H9 (cell line): ENCODE measurements around the gene TEAD1. TPM values are rescaled to one million over a fixed set of nuclear protein-coding genes. Genes with fewer than 3 reads are reported as not detected.

Experiments used
- DNase-seq: peaks from one replicate; pipeline ENCODE4 v3.0.0-alpha.2; 2017
- H2AFZ ChIP-seq: one replicate; pipeline ENCODE4 v1.6.1; 2013; ENCODE audit warnings: mild to moderate bottlenecking, low read length, control low read depth, moderate library complexity
- H2AK5ac ChIP-seq: 2 replicates; pipeline ENCODE4 v1.6.1; 2013; ENCODE audit warnings: low read length, control low read depth, mixed read lengths; ENCODE audit not compliant: insufficient read length
- H2BK120ac ChIP-seq: one replicate; pipeline ENCODE4 v1.6.1; 2013; ENCODE audit warnings: low read depth, mild to moderate bottlenecking, low read length, control low read depth, inconsistent platforms; ENCODE audit not compliant: poor library complexity, severe bottlenecking
- H2BK12ac ChIP-seq: 2 replicates; pipeline ENCODE4 v1.6.1; 2013; ENCODE audit warnings: low read length, control low read depth, mixed read lengths, low read depth; ENCODE audit not compliant: insufficient read length
- H2BK15ac ChIP-seq: 2 replicates; pipeline ENCODE4 v1.6.1; 2013; ENCODE audit warnings: low read depth, low read length, control low read depth
- H2BK20ac ChIP-seq: one replicate; pipeline ENCODE4 v1.6.1; 2013; ENCODE audit warnings: low read depth, mild to moderate bottlenecking, low read length, control low read depth, inconsistent platforms; ENCODE audit not compliant: poor library complexity, severe bottlenecking
- H2BK5ac ChIP-seq: 2 replicates; pipeline ENCODE4 v1.6.1; 2013; ENCODE audit warnings: low read length, control low read depth, mixed read lengths; ENCODE audit not compliant: insufficient read length
- H3K14ac ChIP-seq: 2 replicates; pipeline ENCODE4 v1.6.1; 2013; ENCODE audit warnings: low read length, control low read depth; ENCODE audit not compliant: insufficient read depth
- H3K18ac ChIP-seq: 2 replicates; pipeline ENCODE4 v1.6.1; 2013; ENCODE audit warnings: low read depth, mild to moderate bottlenecking, mixed read lengths, low read length, control low read depth; ENCODE audit not compliant: insufficient read length
- H3K23ac ChIP-seq: 2 replicates; pipeline ENCODE4 v1.6.1; 2013; ENCODE audit warnings: low read length, control low read depth, mixed read lengths, low read depth; ENCODE audit not compliant: insufficient read length
- H3K23me2 ChIP-seq: 2 replicates; pipeline ENCODE4 v1.6.1; 2013; ENCODE audit warnings: low read depth, mild to moderate bottlenecking, mixed read lengths, low read length, control low read depth; ENCODE audit not compliant: insufficient read length, poor library complexity, severe bottlenecking
- H3K27ac ChIP-seq: 2 replicates; pipeline ENCODE4 v1.5.1; 2013; ENCODE audit warnings: low read length, control low read depth, mixed read lengths, low read depth; ENCODE audit not compliant: insufficient read length
- H3K27me3 ChIP-seq: 2 replicates; pipeline ENCODE4 v1.6.1; 2013; ENCODE audit warnings: low read length, control low read depth, inconsistent platforms; ENCODE audit not compliant: insufficient read depth
- H3K4ac ChIP-seq: 2 replicates; pipeline ENCODE4 v1.6.1; 2013; ENCODE audit warnings: low read depth, mild to moderate bottlenecking, control low read depth, inconsistent platforms, low read length, moderate library complexity
- H3K4me1 ChIP-seq: 2 replicates; pipeline ENCODE4 v1.6.1; 2013; ENCODE audit warnings: low read length, control low read depth, inconsistent platforms; ENCODE audit not compliant: insufficient read depth
- H3K4me2 ChIP-seq: 2 replicates; pipeline ENCODE4 v1.6.1; 2013; ENCODE audit warnings: low read length, control low read depth, mixed read lengths; ENCODE audit not compliant: insufficient read length, insufficient read depth
- H3K56ac ChIP-seq: 2 replicates; pipeline ENCODE4 v1.6.1; 2013; ENCODE audit warnings: low read depth, mild to moderate bottlenecking, mixed read lengths, low read length, control low read depth; ENCODE audit not compliant: insufficient read length
- H3K79me1 ChIP-seq: 2 replicates; pipeline ENCODE4 v1.6.1; 2013; ENCODE audit warnings: low read depth, mild to moderate bottlenecking, moderate library complexity, low read length, control low read depth, inconsistent platforms; ENCODE audit not compliant: insufficient read depth, poor library complexity, severe bottlenecking
- H3K79me2 ChIP-seq: 2 replicates; pipeline ENCODE4 v1.6.1; 2013; ENCODE audit warnings: low read length, control low read depth, inconsistent platforms; ENCODE audit not compliant: insufficient read depth
- H3K9ac ChIP-seq: 2 replicates; pipeline ENCODE4 v1.6.1; 2013; ENCODE audit warnings: low read length, control low read depth, mixed read lengths; ENCODE audit not compliant: insufficient read length; ENCODE audit errors: extremely low read depth
- H3K9me3 ChIP-seq: one replicate; pipeline ENCODE4 v1.6.1; 2013; ENCODE audit warnings: low read depth, low read length, inconsistent platforms; ENCODE audit not compliant: control insufficient read depth
- H3T11ph ChIP-seq: one replicate; pipeline ENCODE4 v1.6.1; 2013; ENCODE audit warnings: mild to moderate bottlenecking, low read length, control low read depth, inconsistent platforms
- H4K20me1 ChIP-seq: one replicate; pipeline ENCODE4 v1.6.1; 2013; ENCODE audit not compliant: control insufficient read depth, insufficient read length, insufficient read depth
- H4K5ac ChIP-seq: 2 replicates; pipeline ENCODE4 v1.6.1; 2013; ENCODE audit warnings: low read depth, mild to moderate bottlenecking, mixed read lengths, low read length, control low read depth; ENCODE audit not compliant: insufficient read length
- H4K8ac ChIP-seq: replicated peaks from 2 replicates; pipeline ENCODE4 v1.6.1; 2013; ENCODE audit warnings: low read length, control low read depth, mixed read lengths, low read depth; ENCODE audit not compliant: insufficient read length
- H4K91ac ChIP-seq: 2 replicates; pipeline ENCODE4 v1.6.1; 2013; ENCODE audit warnings: low read depth, mild to moderate bottlenecking, moderate library complexity, mixed read lengths, low read length, control low read depth; ENCODE audit not compliant: insufficient read length
- H3K27ac Mint-ChIP-seq, 3 experiments: 2 replicates in 2 of 3; 3 replicates in 1 of 3; pipeline ENCODE4 v1.8.0; 2020 to 2021; ENCODE audit warnings: mixed read lengths in 3 of 3, mild to moderate bottlenecking in 1 of 3, moderate library complexity in 1 of 3
- H3K27me3 Mint-ChIP-seq: 2 replicates; pipeline ENCODE4 v1.8.0; 2021; ENCODE audit warnings: low read depth, mild to moderate bottlenecking, moderate library complexity, mixed read lengths
- H3K36me3 Mint-ChIP-seq, 3 experiments: 2 replicates in 2 of 3; 3 replicates in 1 of 3; pipeline ENCODE4 v1.8.0; 2020 to 2021; ENCODE audit warnings: low read depth in 3 of 3, mixed read lengths in 3 of 3; ENCODE audit not compliant: insufficient read depth in 1 of 3
- H3K4me1 Mint-ChIP-seq, 2 experiments: 2 replicates each; pipeline ENCODE4 v1.8.0; 2020; ENCODE audit warnings: mixed read lengths in 2 of 2
- H3K4me3 Mint-ChIP-seq, 2 experiments: 2 replicates in 1 of 2; 3 replicates in 1 of 2; pipeline ENCODE4 v1.8.0; 2020 to 2021; ENCODE audit warnings: mild to moderate bottlenecking in 2 of 2, mixed read lengths in 2 of 2, moderate library complexity in 1 of 2
- H3K9me3 Mint-ChIP-seq, 2 experiments: 2 replicates in 1 of 2; 3 replicates in 1 of 2; pipeline ENCODE4 v1.8.0; 2020; ENCODE audit warnings: mild to moderate bottlenecking in 2 of 2, mixed read lengths in 2 of 2, moderate library complexity in 1 of 2
- CTCF ChIP-seq: fragments of 200-600 bp; sonication (generic); conservative IDR thresholded peaks from 3 replicates; pipeline ENCODE4 v1.8.0; 2021; ENCODE audit warnings: antibody characterized with exemption, mild to moderate bottlenecking
- WGBS: extraction: QIAGEN DNeasy Blood & Tissue Kit; methylation state at CpG from one replicate; pipeline ENCODE4 v1.1.7; 2013; ENCODE audit warnings: missing lambda C conversion rate, low lambda C conversion rate, mixed read lengths; ENCODE audit not compliant: insufficient read length; ENCODE audit errors: extremely low coverage; 5-methylcytosine and 5-hydroxymethylcytosine counted together
- total RNA-seq: library from RNA; stranded (reverse); gene quantifications from 2 replicates; pipeline ENCODE4 v1.2.1, GENCODE V29; 2021

TEAD1 gene
- total RNA-seq, 1 experiment from 2014 or later = 75.1 TPM

DNA sequence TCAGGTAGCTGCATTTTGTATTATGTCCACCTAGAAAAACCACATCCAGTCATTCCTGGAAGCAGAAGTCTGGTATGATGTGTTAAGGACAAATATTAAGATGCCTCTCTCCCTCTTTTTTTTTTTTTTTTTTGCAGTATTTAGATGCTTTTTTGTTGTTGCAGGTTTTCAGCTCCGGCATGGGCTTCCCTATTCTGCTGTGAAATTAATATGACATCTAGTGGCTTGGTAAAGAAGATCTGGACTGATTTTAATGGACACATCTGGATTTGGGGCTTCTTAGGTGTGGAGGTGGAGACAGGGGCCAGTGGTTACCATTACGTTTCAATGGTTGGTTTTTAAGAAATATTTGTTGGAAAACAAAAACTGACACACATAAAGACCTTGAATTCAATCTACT lies 287.4 kb downstream of the TEAD1 start:
- Histone ChIP-seq H3K4me2 (no peak overlapping the region), H3K56ac (no peak overlapping the region), H3K14ac (no peak overlapping the region), H4K20me1 (no peaks in the 10 kb centered on the region), H2BK20ac (no peak overlapping the region), H3K9me3 (no peaks in the 10 kb centered on the region), H2AFZ (no peak overlapping the region), H3K27ac (no peak overlapping the region), H3K79me1 (no peaks in the 10 kb centered on the region), H2BK12ac (no peak overlapping the region), H3K18ac (no peak overlapping the region), H2AK5ac (no peak overlapping the region), H3K4ac (no peak overlapping the region), H3K9ac (no peak overlapping the region), H3K27me3 (no peaks in the 10 kb centered on the region), H3K23ac (no peak overlapping the region), H4K91ac (no peak overlapping the region), H2BK5ac (no peak overlapping the region), H2BK120ac (no peak overlapping the region), H3K4me1 (no peaks in the 10 kb centered on the region), H3K23me2 (no peaks in the 10 kb centered on the region), H3T11ph (no peak overlapping the region), H3K79me2 (0 out of 2 replicates have a peak, but pooled peaks cover 4% of the 10 kb centered on the region), H4K8ac (no peak overlapping the region), H4K5ac (no peak overlapping the region), H2BK15ac (no peak overlapping the region)
- Mint-ChIP-seq H3K36me3 (no peaks in the 10 kb centered on the region), H3K4me1 (peaks cover 8 to 10% of the 10 kb centered on the region in 2 experiments), H3K9me3 (no peaks in the 10 kb centered on the region; a peak in 1 of 5 replicates), H3K4me3 (no peak overlapping the region), H3K27me3 (no peaks in the 10 kb centered on the region; the same call in 1 of the 2 replicates), H3K27ac (no peak overlapping the region; a peak in 1 of 7 replicates)
- TF ChIP-seq CTCF = no peak
- no peak for DNase-seq
- no CpG with 5 or more reads among the region's 2 CpGs for WGBS
